NCI-H69 (cell line): ENCODE measurements around the gene DBR1.
"Not testable (repeated sequence)": the region's sequence is repeated elsewhere in the genome, so short reads cannot be mapped to it uniquely, and the experiment has no call there.

ENCODE experiments used
- DNase-seq: peaks from one replicate; lab custom pipeline; 2025; lab: John Stamatoyannopoulos, UW

Gene DBR1

GRCh38 chr3:138186803-138187295 lies 12.1 kb upstream of the DBR1 start:
- DNase-seq = peak; percentile 86

GRCh38 chr3:138186221-138186620 lies 11.5 kb upstream of the DBR1 start:
- DNase-seq = no peak

GRCh38 chr3:138184994-138185393 lies 10.3 kb upstream of the DBR1 start:
- no peak for DNase-seq

- DNase-seq = peak; percentile 56
These were observed 5.8 kb upstream of the DBR1 start for GRCh38 chr3:138180375-138181029.

GRCh38 chr3:138173769-138174420 lies 826 bp downstream of the DBR1 start:
- DNase-seq = no peak

GRCh38 chr3:138172625-138173024 lies 2.1 kb downstream of the DBR1 start:
- no peak for DNase-seq

GRCh38 chr3:138165061-138165460 lies 9.7 kb downstream of the DBR1 start:
- no peak for DNase-seq

GRCh38 chr3:138157743-138158142 lies 17.0 kb downstream of the DBR1 start:
- DNase-seq = no peak

- no peak for DNase-seq
These were observed 20.2 kb downstream of the DBR1 start for GRCh38 chr3:138154534-138154933.

- peak; percentile 0 for DNase-seq
These were observed 26.2 kb downstream of the DBR1 start for GRCh38 chr3:138148503-138148902.

GRCh38 chr3:138142181-138142580 lies 32.5 kb downstream of the DBR1 start:
- not testable (repeated sequence) for DNase-seq

GRCh38 chr3:138140940-138141339 lies 33.8 kb downstream of the DBR1 start:
- DNase-seq = no peak

- no peak for DNase-seq
These were observed 35.0 kb downstream of the DBR1 start for GRCh38 chr3:138139691-138140090.

- DNase-seq = no peak
These were observed 36.9 kb downstream of the DBR1 start for GRCh38 chr3:138137861-138138260.

GRCh38 chr3:138136201-138136600 lies 38.5 kb downstream of the DBR1 start:
- no peak for DNase-seq

- no peak for DNase-seq
These were observed 38.9 kb downstream of the DBR1 start for GRCh38 chr3:138135833-138136194.

- no peak for DNase-seq
These were observed 39.4 kb downstream of the DBR1 start for GRCh38 chr3:138135146-138135832.

GRCh38 chr3:138132239-138132638 lies 42.5 kb downstream of the DBR1 start, which contains the start of gene A4GNT:
Gene A4GNT, minus strand, starts transcription at chr3:138132390. Its CDS starts 1,134 bp downstream, at chr3:138131256.
- no peak for DNase-seq

GRCh38 chr3:138127636-138128365 lies 46.9 kb downstream of the DBR1 start:
- no peak for DNase-seq

GRCh38 chr3:138125548-138126221 lies 49.0 kb downstream of the DBR1 start:
- peak; percentile 51 for DNase-seq

- peak; percentile 2 for DNase-seq
These were observed 49.9 kb downstream of the DBR1 start for GRCh38 chr3:138124706-138125355.
